GM18868 (cell line): ENCODE results near the gene MYO9B.

ENCODE experiments used
- ATAC-seq: cut with Tn5 transposase; IDR thresholded peaks from one replicate; pipeline ENCODE4 v1.9.1; 2021; ENCODE audit warnings: mild to moderate bottlenecking, moderate library complexity; ENCODE audit not compliant: unreplicated experiment

Gene MYO9B

GRCh38 chr19:17211547-17212446 lies 136.2 kb downstream of the MYO9B start:
- ATAC-seq, result no peak

GRCh38 chr19:17213334-17213733 lies 137.8 kb downstream of the MYO9B start:
- no peak for ATAC-seq

- no peak for ATAC-seq
Observed at GRCh38 chr19:17214508-17215126, 139.0 kb downstream of the MYO9B start.

- ATAC-seq, result peak; percentile 63
Observed at GRCh38 chr19:17215127-17215971, 139.8 kb downstream of the MYO9B start, which contains the start of gene USE1. TSS of gene USE1 (plus strand) at chr19:17215357. CDS start at chr19:17215406, 49 bp downstream.

- ATAC-seq, result no peak
Observed at GRCh38 chr19:17216058-17216670, 140.6 kb downstream of the MYO9B start.

- ATAC-seq, result no peak
Observed at GRCh38 chr19:17219286-17219685, 143.7 kb downstream of the MYO9B start.

- ATAC-seq, result no peak
Observed at GRCh38 chr19:17220207-17220758, 144.7 kb downstream of the MYO9B start.

GRCh38 chr19:17225053-17225452 lies 149.5 kb downstream of the MYO9B start:
- ATAC-seq, result no peak

- ATAC-seq, result peak; percentile 86
Observed at GRCh38 chr19:17226002-17226933, 150.7 kb downstream of the MYO9B start, which contains the start of gene OCEL1. TSS of gene OCEL1 (plus strand) at chr19:17226226. CDS start at chr19:17226248, 22 bp downstream.

- ATAC-seq, result no peak
Observed at GRCh38 chr19:17227798-17228367, 152.3 kb downstream of the MYO9B start.

- no peak for ATAC-seq
Observed at GRCh38 chr19:17229890-17230289, 154.3 kb downstream of the MYO9B start.

- ATAC-seq, result no peak
Observed at GRCh38 chr19:17232258-17232657, 156.7 kb downstream of the MYO9B start.

- ATAC-seq, result peak; percentile 54
Observed at GRCh38 chr19:17234911-17235299, 159.3 kb downstream of the MYO9B start.

- peak; percentile 70 for ATAC-seq
Observed at GRCh38 chr19:17235300-17235970, 159.9 kb downstream of the MYO9B start.

GRCh38 chr19:17235971-17236777 lies 160.6 kb downstream of the MYO9B start:
- no peak for ATAC-seq

- ATAC-seq, result no peak
Observed at GRCh38 chr19:17236811-17237543, 161.4 kb downstream of the MYO9B start.
